ENCODE data around the gene DOCK10.

DNA sequence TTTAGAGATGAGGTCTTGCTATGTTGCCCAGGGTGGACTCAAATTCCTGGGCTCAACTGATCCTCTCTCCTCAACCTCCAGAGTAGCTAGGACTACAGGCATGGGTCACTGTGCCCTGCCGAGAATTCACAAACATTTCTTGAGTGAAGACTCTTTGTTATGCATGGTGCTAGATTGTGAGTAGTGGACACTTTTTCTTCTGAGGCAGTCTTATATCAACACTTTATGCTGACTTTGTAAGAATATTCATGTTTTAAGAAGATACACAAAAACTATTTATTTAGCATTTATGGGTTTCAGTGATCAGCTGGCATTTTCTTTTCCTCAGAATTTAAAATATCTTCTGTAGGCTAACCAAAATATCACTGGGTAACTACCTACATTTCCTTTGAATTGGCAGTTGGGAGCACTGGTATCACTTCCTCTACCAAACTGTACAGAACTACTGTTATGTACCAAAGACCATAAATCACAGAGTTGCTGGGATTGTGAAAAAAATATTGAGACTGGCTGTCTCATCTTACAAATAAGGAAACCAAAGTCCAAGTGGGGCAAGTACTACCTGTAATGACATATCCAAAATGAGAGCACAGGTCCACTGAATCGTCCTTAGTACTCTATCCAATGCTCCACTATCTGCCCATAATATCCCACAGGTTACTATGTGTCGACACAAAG, 34.0 kb downstream of the DOCK10 start:
- no peak for TF ChIP-seq POLR2A (IDR thresholded peaks at IDR 0.05)
- TF ChIP-seq, protein P1, sequence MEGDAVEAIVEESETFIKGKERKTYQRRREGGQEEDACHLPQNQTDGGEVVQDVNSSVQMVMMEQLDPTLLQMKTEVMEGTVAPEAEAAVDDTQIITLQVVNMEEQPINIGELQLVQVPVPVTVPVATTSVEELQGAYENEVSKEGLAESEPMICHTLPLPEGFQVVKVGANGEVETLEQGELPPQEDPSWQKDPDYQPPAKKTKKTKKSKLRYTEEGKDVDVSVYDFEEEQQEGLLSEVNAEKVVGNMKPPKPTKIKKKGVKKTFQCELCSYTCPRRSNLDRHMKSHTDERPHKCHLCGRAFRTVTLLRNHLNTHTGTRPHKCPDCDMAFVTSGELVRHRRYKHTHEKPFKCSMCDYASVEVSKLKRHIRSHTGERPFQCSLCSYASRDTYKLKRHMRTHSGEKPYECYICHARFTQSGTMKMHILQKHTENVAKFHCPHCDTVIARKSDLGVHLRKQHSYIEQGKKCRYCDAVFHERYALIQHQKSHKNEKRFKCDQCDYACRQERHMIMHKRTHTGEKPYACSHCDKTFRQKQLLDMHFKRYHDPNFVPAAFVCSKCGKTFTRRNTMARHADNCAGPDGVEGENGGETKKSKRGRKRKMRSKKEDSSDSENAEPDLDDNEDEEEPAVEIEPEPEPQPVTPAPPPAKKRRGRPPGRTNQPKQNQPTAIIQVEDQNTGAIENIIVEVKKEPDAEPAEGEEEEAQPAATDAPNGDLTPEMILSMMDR (IDR thresholded peaks at IDR 0.05), result no peak
- no peak for TF ChIP-seq POLR2AphosphoS5 (IDR thresholded peaks at IDR 0.05)
- no peak for TF ChIP-seq EP300 (IDR thresholded peaks at IDR 0.05)

Measured in suprapubic skin (tissue), 4 donors.